Measurements from ENCODE around the gene LLCFC1. TPM values are rescaled to one million over a fixed set of nuclear protein-coding genes. Genes with fewer than 3 reads are reported as not detected.

The LLCFC1 gene
- total and polyA plus RNA-seq, 2 of the 8 experiments (the other 6 are each of a cell fraction or from before 2014, with no cell fraction given), result not detected

- H3K9me3 ChIP-seq (ENCODE audit: insufficient read depth in 2 of 2, low read depth in 1 of 2, low read length in 1 of 2), result no peaks in the 10 kb centered on the region
- H3K56ac ChIP-seq (replicated peaks; ENCODE audit: insufficient read length, low read depth, low read length), result no peak overlapping the region
- H2BK15ac ChIP-seq (ENCODE audit: low read length), result no peak overlapping the region
- H3K9ac ChIP-seq (replicated peaks in 1 of 4; ENCODE audit: extremely low read depth in 1 of 4, low read depth in 3 of 4, low read length in 3 of 4), result no peak overlapping the region
- H2BK5ac ChIP-seq (ENCODE audit: low read depth, low read length), result no peak overlapping the region
- POLR2A ChIA-PET (ENCODE audit: partially characterized antibody), result no interaction called here
- H2BK12ac ChIP-seq (ENCODE audit: low read depth, low read length), result no peak overlapping the region
- no peak overlapping the region for H4K5ac ChIP-seq (ENCODE audit: insufficient read length, low read depth, low read length)
- H2BK20ac ChIP-seq (ENCODE audit: low read length), result no peak overlapping the region
- no peak overlapping the region for H3K4me3 ChIP-seq (ENCODE audit: extremely low read depth in 1 of 4, insufficient read depth in 2 of 4, low read depth in 3 of 4, low read length in 4 of 4)
- H3K79me2 ChIP-seq (ENCODE audit: control insufficient read depth in 1 of 2, insufficient read depth in 2 of 2, low read length in 2 of 2), result no peaks in the 10 kb centered on the region
- no peak overlapping the region for H2BK120ac ChIP-seq (replicated peaks; ENCODE audit: low read depth, low read length)
- no peak overlapping the region for H3K18ac ChIP-seq (ENCODE audit: extremely low read depth, low read length)
- peaks cover 0 to 2% (median 0%) of the 10 kb centered on the region in 4 experiments; a peak in 1 of 7 replicates for H3K4me1 ChIP-seq (replicated peaks in 1 of 4; ENCODE audit: control insufficient read depth in 3 of 4, insufficient read depth in 4 of 4, low read length in 3 of 4)
- H2AK5ac ChIP-seq (ENCODE audit: low read depth, low read length), result no peak overlapping the region
- no peak overlapping the region for H3K14ac ChIP-seq (ENCODE audit: insufficient read length)
- H3K27ac ChIP-seq (ENCODE audit: low read depth, low read length), result no peak overlapping the region
- H3K23me2 ChIP-seq (ENCODE audit: low read depth, low read length), result peaks cover 10% of the 10 kb centered on the region; the same call in 1 of the 2 replicates
- H3K36me3 ChIP-seq (ENCODE audit: control insufficient read depth in 2 of 4, insufficient read depth in 4 of 4, low read length in 3 of 4), result no peaks in the 10 kb centered on the region
- 85% methylated on average over 9 of the region's 10 CpGs; no CpG with 5 or more reads in 1 of the 2 experiments for WGBS, 2 experiments (ENCODE audit: extremely low coverage in 1 of 2, insufficient coverage in 1 of 2, insufficient read length in 1 of 2, insufficient replicate concordance in 2 of 2, low coverage in 1 of 2, low lambda C conversion rate in 2 of 2, missing lambda C conversion rate in 1 of 2)
- H4K91ac ChIP-seq (replicated peaks; ENCODE audit: insufficient read length, low read length), result no peak overlapping the region
- no peaks in the 10 kb centered on the region for H3K27me3 ChIP-seq (replicated peaks in 1 of 4; ENCODE audit: control insufficient read depth in 3 of 4, extremely low read depth in 1 of 4, insufficient read depth in 3 of 4, low read length in 3 of 4)
- H3K4ac ChIP-seq (replicated peaks; ENCODE audit: insufficient read length, low read depth, low read length), result no peak overlapping the region
- H2AFZ ChIP-seq (ENCODE audit: low read length), result no peak overlapping the region
- H3K23ac ChIP-seq (ENCODE audit: insufficient read length), result no peak overlapping the region
- no peak for DNase-seq (ENCODE audit: low read depth in 1 of 2, low spot score in 2 of 2)
- CTCF ChIA-PET (ENCODE audit: partially characterized antibody), result interaction anchor here (1.1 to 8.2 kb wide), 4 partner anchors 11 to 324 kb away, joined by 4 to 69 read pairs (median 30); no protein-coding TSS in a partner anchor
- peaks cover 0 to 7% of the 10 kb centered on the region in 2 experiments for H4K20me1 ChIP-seq (replicated peaks in 1 of 2; ENCODE audit: control insufficient read depth in 1 of 2, insufficient read depth in 2 of 2, low read length in 2 of 2)
- H3K79me1 ChIP-seq (ENCODE audit: low read depth, low read length), result no peaks in the 10 kb centered on the region
- no peak overlapping the region for H4K8ac ChIP-seq (ENCODE audit: extremely low read depth, insufficient read depth, low read length)
- no peak for FAIRE-seq
- H3K4me2 ChIP-seq (ENCODE audit: insufficient read depth in 1 of 2, low read depth in 2 of 2, low read length in 2 of 2), result no peak overlapping the region
Measured at GRCh38 chr7:142891490-142892082, 47.7 kb upstream of the LLCFC1 start.
